NCI-H82 treated with DMSO at 0.1 percent for 48 hours (cell line): Measurements from ENCODE around the gene RPL3.

Source experiments
- DNase-seq: peaks from one replicate; lab custom pipeline; 2025; ENCODE audit not compliant: unreplicated experiment; lab: John Stamatoyannopoulos, UW

Gene RPL3

GRCh38 chr22:39301108-39301507 is 18.3 kb downstream of the RPL3 start:
- DNase-seq = no peak

GRCh38 chr22:39300186-39300830 is 19.1 kb downstream of the RPL3 start:
- DNase-seq = no peak

- DNase-seq = no peak
These were observed 19.6 kb downstream of the RPL3 start for GRCh38 chr22:39299829-39300178.

- no peak for DNase-seq
These were observed 21.0 kb downstream of the RPL3 start for GRCh38 chr22:39298241-39298987.

GRCh38 chr22:39297490-39298240 is 21.8 kb downstream of the RPL3 start:
- DNase-seq = no peak

- DNase-seq = no peak
These were observed 22.4 kb downstream of the RPL3 start for GRCh38 chr22:39296981-39297489.

GRCh38 chr22:39296535-39296934 is 22.9 kb downstream of the RPL3 start:
- DNase-seq = no peak

GRCh38 chr22:39294571-39295468 is 24.6 kb downstream of the RPL3 start:
- DNase-seq = no peak

- DNase-seq = no peak
These were observed 25.6 kb downstream of the RPL3 start for GRCh38 chr22:39293766-39294368.

GRCh38 chr22:39292561-39293074 is 26.8 kb downstream of the RPL3 start:
- DNase-seq = no peak

- DNase-seq = no peak
These were observed 27.4 kb downstream of the RPL3 start for GRCh38 chr22:39292031-39292462.

- no peak for DNase-seq
These were observed 27.9 kb downstream of the RPL3 start for GRCh38 chr22:39291523-39291922.

GRCh38 chr22:39290724-39291161 is 28.7 kb downstream of the RPL3 start:
- no peak for DNase-seq

GRCh38 chr22:39289975-39290720 is 29.3 kb downstream of the RPL3 start:
- DNase-seq = no peak

GRCh38 chr22:39289533-39289932 is 29.9 kb downstream of the RPL3 start:
- DNase-seq = no peak

GRCh38 chr22:39288135-39288898 is 31.1 kb downstream of the RPL3 start:
- no peak for DNase-seq

- no peak for DNase-seq
These were observed 32.2 kb downstream of the RPL3 start for GRCh38 chr22:39287076-39287725.

GRCh38 chr22:39284983-39285382 is 34.4 kb downstream of the RPL3 start:
- no peak for DNase-seq
